NB4 (cell line): Measurements from ENCODE around the gene MMP24OS.

Experiments used
- CTCF ChIP-seq: IDR thresholded peaks from one replicate; pipeline ENCODE4 v1.5.1; 2012; ENCODE audit warnings: low read depth, low read length
- POLR2A ChIP-seq: IDR thresholded peaks from 2 replicates; pipeline ENCODE4 v1.6.1; 2011; ENCODE audit warnings: mild to moderate bottlenecking; ENCODE audit not compliant: insufficient read length; ENCODE audit errors: extremely low read depth

- TF ChIP-seq CTCF (no peak), POLR2A (no peak)
Observed at GRCh38 chr20:35240083-35240810, 37.7 kb downstream of the MMP24OS start.
